Panc1 (cell line): ENCODE measurements around the gene PXT1.

Experiments
- POLR2AphosphoS5 ChIP-seq: IDR thresholded peaks from 2 replicates; pipeline ENCODE4 v1.6.1; 2012; ENCODE audit warnings: mild to moderate bottlenecking, low read depth, low read length, moderate library complexity
- SIN3A ChIP-seq: IDR thresholded peaks from 2 replicates; pipeline ENCODE4 v1.6.1; 2012; ENCODE audit warnings: low read depth, mild to moderate bottlenecking, low read length, moderate library complexity, borderline replicate concordance; ENCODE audit not compliant: insufficient read depth
- TCF7L2 ChIP-seq: IDR thresholded peaks from 2 replicates; pipeline ENCODE4 v1.6.1; 2011; ENCODE audit warnings: mild to moderate bottlenecking, low read depth, low read length, inconsistent platforms
- TF ChIP-seq, protein P1 (sequence below): fragments of 450-650 bp; IDR thresholded peaks from 2 replicates; pipeline ENCODE4 v1.5.1; 2017; ENCODE audit warnings: mild to moderate bottlenecking
- TF ChIP-seq, protein P2 (sequence below), 2 experiments: IDR thresholded peaks; 2 replicates each; pipeline ENCODE4 v1.6.1; 2011 to 2012; ENCODE audit warnings: low read depth in 2 of 2, control low read depth in 1 of 2, low read length in 1 of 2, mild to moderate bottlenecking in 1 of 2, moderate library complexity in 1 of 2; ENCODE audit not compliant: insufficient read depth in 1 of 2

DNA sequence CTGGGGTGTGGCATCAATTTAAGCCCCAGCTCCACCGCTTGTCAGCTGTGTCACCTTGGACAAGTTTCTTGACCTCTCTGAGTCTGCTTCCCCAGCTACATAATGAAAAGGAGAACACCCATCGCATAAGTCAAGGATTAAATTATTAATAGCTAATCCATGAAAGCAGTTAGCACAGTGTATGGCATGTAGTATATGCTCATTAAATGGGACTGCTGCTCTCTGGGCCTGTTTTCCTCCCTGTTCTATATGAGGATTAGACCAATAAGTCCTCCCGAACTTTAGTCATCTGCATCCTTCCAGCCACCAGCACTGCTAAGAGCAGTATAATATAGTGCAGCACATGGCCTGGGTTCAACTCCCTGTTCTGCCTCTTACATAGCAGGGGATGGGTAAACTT, 74.9 kb downstream of the PXT1 start:
- TF ChIP-seq, protein P1, sequence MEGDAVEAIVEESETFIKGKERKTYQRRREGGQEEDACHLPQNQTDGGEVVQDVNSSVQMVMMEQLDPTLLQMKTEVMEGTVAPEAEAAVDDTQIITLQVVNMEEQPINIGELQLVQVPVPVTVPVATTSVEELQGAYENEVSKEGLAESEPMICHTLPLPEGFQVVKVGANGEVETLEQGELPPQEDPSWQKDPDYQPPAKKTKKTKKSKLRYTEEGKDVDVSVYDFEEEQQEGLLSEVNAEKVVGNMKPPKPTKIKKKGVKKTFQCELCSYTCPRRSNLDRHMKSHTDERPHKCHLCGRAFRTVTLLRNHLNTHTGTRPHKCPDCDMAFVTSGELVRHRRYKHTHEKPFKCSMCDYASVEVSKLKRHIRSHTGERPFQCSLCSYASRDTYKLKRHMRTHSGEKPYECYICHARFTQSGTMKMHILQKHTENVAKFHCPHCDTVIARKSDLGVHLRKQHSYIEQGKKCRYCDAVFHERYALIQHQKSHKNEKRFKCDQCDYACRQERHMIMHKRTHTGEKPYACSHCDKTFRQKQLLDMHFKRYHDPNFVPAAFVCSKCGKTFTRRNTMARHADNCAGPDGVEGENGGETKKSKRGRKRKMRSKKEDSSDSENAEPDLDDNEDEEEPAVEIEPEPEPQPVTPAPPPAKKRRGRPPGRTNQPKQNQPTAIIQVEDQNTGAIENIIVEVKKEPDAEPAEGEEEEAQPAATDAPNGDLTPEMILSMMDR = no peak
- TF ChIP-seq POLR2AphosphoS5 (no peak), TCF7L2 (no peak), SIN3A (no peak)
- TF ChIP-seq, protein P2, sequence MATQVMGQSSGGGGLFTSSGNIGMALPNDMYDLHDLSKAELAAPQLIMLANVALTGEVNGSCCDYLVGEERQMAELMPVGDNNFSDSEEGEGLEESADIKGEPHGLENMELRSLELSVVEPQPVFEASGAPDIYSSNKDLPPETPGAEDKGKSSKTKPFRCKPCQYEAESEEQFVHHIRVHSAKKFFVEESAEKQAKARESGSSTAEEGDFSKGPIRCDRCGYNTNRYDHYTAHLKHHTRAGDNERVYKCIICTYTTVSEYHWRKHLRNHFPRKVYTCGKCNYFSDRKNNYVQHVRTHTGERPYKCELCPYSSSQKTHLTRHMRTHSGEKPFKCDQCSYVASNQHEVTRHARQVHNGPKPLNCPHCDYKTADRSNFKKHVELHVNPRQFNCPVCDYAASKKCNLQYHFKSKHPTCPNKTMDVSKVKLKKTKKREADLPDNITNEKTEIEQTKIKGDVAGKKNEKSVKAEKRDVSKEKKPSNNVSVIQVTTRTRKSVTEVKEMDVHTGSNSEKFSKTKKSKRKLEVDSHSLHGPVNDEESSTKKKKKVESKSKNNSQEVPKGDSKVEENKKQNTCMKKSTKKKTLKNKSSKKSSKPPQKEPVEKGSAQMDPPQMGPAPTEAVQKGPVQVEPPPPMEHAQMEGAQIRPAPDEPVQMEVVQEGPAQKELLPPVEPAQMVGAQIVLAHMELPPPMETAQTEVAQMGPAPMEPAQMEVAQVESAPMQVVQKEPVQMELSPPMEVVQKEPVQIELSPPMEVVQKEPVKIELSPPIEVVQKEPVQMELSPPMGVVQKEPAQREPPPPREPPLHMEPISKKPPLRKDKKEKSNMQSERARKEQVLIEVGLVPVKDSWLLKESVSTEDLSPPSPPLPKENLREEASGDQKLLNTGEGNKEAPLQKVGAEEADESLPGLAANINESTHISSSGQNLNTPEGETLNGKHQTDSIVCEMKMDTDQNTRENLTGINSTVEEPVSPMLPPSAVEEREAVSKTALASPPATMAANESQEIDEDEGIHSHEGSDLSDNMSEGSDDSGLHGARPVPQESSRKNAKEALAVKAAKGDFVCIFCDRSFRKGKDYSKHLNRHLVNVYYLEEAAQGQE (IDR thresholded peaks at IDR 0.05; ENCODE audit: insufficient read depth in 1 of 2, low read depth in 2 of 2, low read length in 1 of 2) = no peak
